MM.1S (cell line): ENCODE data around the gene MRPL37.

Experiments
- DNase-seq: peaks from one replicate; pipeline ENCODE4 v3.0.0-alpha.2; 2015
- H2AFZ ChIP-seq: fragments of 300-600 bp; sonication (generic); 2 replicates; pipeline ENCODE4 v1.6.0; 2016; ENCODE audit warnings: antibody characterized with exemption, low read length
- H3F3A ChIP-seq: fragments of 300-600 bp; sonication (generic); 2 replicates; pipeline ENCODE4 v1.6.1; 2016; ENCODE audit warnings: mild to moderate bottlenecking, antibody characterized with exemption, low read length, moderate library complexity, mixed read lengths; ENCODE audit not compliant: insufficient read depth
- H3K27ac ChIP-seq: fragments of 300-600 bp; sonication (generic); 2 replicates; pipeline ENCODE4 v1.5.1; 2016; ENCODE audit warnings: mild to moderate bottlenecking, low read length
- H3K27me3 ChIP-seq: fragments of 300-600 bp; sonication (generic); replicated peaks from 2 replicates; pipeline ENCODE4 v1.6.0; 2016; ENCODE audit warnings: low read length; ENCODE audit not compliant: insufficient read depth
- H3K36me3 ChIP-seq: fragments of 300-600 bp; sonication (generic); replicated peaks from 2 replicates; pipeline ENCODE4 v1.6.1; 2016; ENCODE audit warnings: mild to moderate bottlenecking, low read length, mixed read lengths; ENCODE audit not compliant: insufficient read depth
- H3K4me1 ChIP-seq: fragments of 300-600 bp; sonication (generic); 2 replicates; pipeline ENCODE4 v1.6.1; 2016; ENCODE audit warnings: low read length, mixed read lengths
- H3K4me2 ChIP-seq: fragments of 300-600 bp; sonication (generic); 2 replicates; pipeline ENCODE4 v1.6.0; 2016; ENCODE audit warnings: low read depth, low read length
- H3K4me3 ChIP-seq: fragments of 300-600 bp; sonication (generic); 2 replicates; pipeline ENCODE4 v1.5.1; 2016; ENCODE audit warnings: low read length, mixed read lengths
- H3K79me2 ChIP-seq: fragments of 300-600 bp; sonication (generic); 2 replicates; pipeline ENCODE4 v1.6.1; 2016; ENCODE audit warnings: mixed run types, low read length, mixed read lengths
- H3K9ac ChIP-seq: fragments of 300-600 bp; sonication (generic); 2 replicates; pipeline ENCODE4 v1.6.1; 2016; ENCODE audit warnings: low read length, mixed read lengths
- H3K9me2 ChIP-seq: fragments of 300-600 bp; sonication (generic); replicated peaks from 2 replicates; pipeline ENCODE4 v1.6.1; 2016; ENCODE audit warnings: mild to moderate bottlenecking, low read length, mixed read lengths; ENCODE audit not compliant: insufficient read depth
- H3K9me3 ChIP-seq: fragments of 300-600 bp; sonication (generic); replicated peaks from 2 replicates; pipeline ENCODE4 v1.6.1; 2016; ENCODE audit warnings: mild to moderate bottlenecking, low read length, mixed read lengths; ENCODE audit not compliant: insufficient read depth
- H4K20me1 ChIP-seq: fragments of 300-600 bp; sonication (generic); 2 replicates; pipeline ENCODE4 v1.6.1; 2016; ENCODE audit warnings: mild to moderate bottlenecking, low read length, moderate library complexity, mixed read lengths; ENCODE audit not compliant: insufficient read depth
- CTCF ChIP-seq: fragments of 300-600 bp; sonication (generic); IDR thresholded peaks from 2 replicates; pipeline ENCODE4 v1.5.1; 2016; ENCODE audit warnings: antibody characterized with exemption, low read length, mixed read lengths
- EZH2 ChIP-seq: fragments of 300-600 bp; sonication (generic); optimal IDR thresholded peaks from 2 replicates; pipeline ENCODE3; 2017; ENCODE audit warnings: low read depth, mild to moderate bottlenecking, antibody characterized with exemption, low read length, mixed read lengths
- EZH2phosphoT487 ChIP-seq: fragments of 300-600 bp; sonication (generic); IDR thresholded peaks from 2 replicates; pipeline ENCODE4 v1.6.1; 2018; ENCODE audit warnings: antibody characterized with exemption, low read length

The MRPL37 gene

GRCh38 chr1:54255026-54255702 lies 55.2 kb downstream of the MRPL37 start:
- H3K27me3 ChIP-seq: no peaks in the 10 kb centered on the region
- no peak overlapping the region for H2AFZ ChIP-seq
- no peak overlapping the region for H3K4me2 ChIP-seq
- H3F3A ChIP-seq: no peaks in the 10 kb centered on the region
- no peaks in the 10 kb centered on the region for H4K20me1 ChIP-seq
- no peaks in the 10 kb centered on the region for H3K9me2 ChIP-seq
- no peaks in the 10 kb centered on the region for H3K9me3 ChIP-seq
- H3K79me2 ChIP-seq: no peaks in the 10 kb centered on the region
- no peak overlapping the region for H3K9ac ChIP-seq
- H3K4me1 ChIP-seq: no peaks in the 10 kb centered on the region
- DNase-seq: no peak
- H3K4me3 ChIP-seq: no peak overlapping the region
- H3K36me3 ChIP-seq: no peaks in the 10 kb centered on the region
- no peak for TF ChIP-seq EZH2
- no peak for TF ChIP-seq EZH2phosphoT487
- TF ChIP-seq CTCF: no peak
- no peak overlapping the region for H3K27ac ChIP-seq

- Histone ChIP-seq H3K4me1 (no peaks in the 10 kb centered on the region), H3F3A (no peaks in the 10 kb centered on the region), H3K27ac (no peak overlapping the region), H3K4me2 (no peak overlapping the region), H4K20me1 (no peaks in the 10 kb centered on the region), H3K4me3 (no peak overlapping the region), H3K9me2 (no peaks in the 10 kb centered on the region), H3K9ac (no peak overlapping the region), H3K79me2 (no peaks in the 10 kb centered on the region), H3K27me3 (no peaks in the 10 kb centered on the region), H3K9me3 (no peaks in the 10 kb centered on the region), H3K36me3 (no peaks in the 10 kb centered on the region), H2AFZ (no peak overlapping the region)
- TF ChIP-seq EZH2 (no peak), EZH2phosphoT487 (no peak), CTCF (no peak)
- DNase-seq: no peak
Observed at GRCh38 chr1:54256522-54257345, 56.8 kb downstream of the MRPL37 start.

GRCh38 chr1:54257346-54257620 lies 57.3 kb downstream of the MRPL37 start:
- Histone ChIP-seq H3K4me2 (no peak overlapping the region), H3K4me1 (no peaks in the 10 kb centered on the region), H3K27ac (no peak overlapping the region), H3K9me3 (no peaks in the 10 kb centered on the region), H3K9me2 (no peaks in the 10 kb centered on the region), H3K9ac (no peak overlapping the region), H2AFZ (no peak overlapping the region), H3K27me3 (no peaks in the 10 kb centered on the region), H4K20me1 (no peaks in the 10 kb centered on the region), H3K36me3 (no peaks in the 10 kb centered on the region), H3F3A (no peaks in the 10 kb centered on the region), H3K79me2 (no peaks in the 10 kb centered on the region), H3K4me3 (no peak overlapping the region)
- DNase-seq: no peak
- no peak for TF ChIP-seq EZH2phosphoT487

- no peaks in the 10 kb centered on the region for H4K20me1 ChIP-seq
- DNase-seq: no peak
- TF ChIP-seq EZH2phosphoT487: no peak
- no peak for TF ChIP-seq CTCF
- no peak for TF ChIP-seq EZH2
- no peaks in the 10 kb centered on the region for H3K9me3 ChIP-seq
- H3K27ac ChIP-seq: no peak overlapping the region
- H3K36me3 ChIP-seq: no peaks in the 10 kb centered on the region
- no peak overlapping the region for H3K4me3 ChIP-seq
- no peaks in the 10 kb centered on the region for H3K27me3 ChIP-seq
- no peaks in the 10 kb centered on the region for H3K4me1 ChIP-seq
- no peaks in the 10 kb centered on the region for H3F3A ChIP-seq
- H3K9ac ChIP-seq: no peak overlapping the region
- H3K9me2 ChIP-seq: no peaks in the 10 kb centered on the region
- no peak overlapping the region for H2AFZ ChIP-seq
- no peaks in the 10 kb centered on the region for H3K79me2 ChIP-seq
- no peak overlapping the region for H3K4me2 ChIP-seq
Observed at GRCh38 chr1:54257876-54258275, 57.9 kb downstream of the MRPL37 start.
